NB4 (cell line): ENCODE data around the gene MSRB1.

Experiments used
- CTCF ChIP-seq: IDR thresholded peaks from one replicate; pipeline ENCODE4 v1.5.1; 2012; ENCODE audit warnings: low read depth, low read length
- MYC ChIP-seq: IDR thresholded peaks from 2 replicates; pipeline ENCODE4 v1.6.1; 2011; ENCODE audit warnings: low read depth, low read length
- POLR2A ChIP-seq: IDR thresholded peaks from 2 replicates; pipeline ENCODE4 v1.6.1; 2011; ENCODE audit warnings: mild to moderate bottlenecking; ENCODE audit not compliant: insufficient read length; ENCODE audit errors: extremely low read depth

GRCh38 chr16:1915732-1916639 lies 27.0 kb downstream of the MSRB1 start:
- no peak for TF ChIP-seq CTCF
- no peak for TF ChIP-seq POLR2A
- no peak for TF ChIP-seq MYC
